Pulmonary artery endothelial cell (primary cell): ENCODE data around the gene SIRPB1. TPM values are rescaled to one million over a fixed set of nuclear protein-coding genes. Genes with fewer than 3 reads are reported as not detected.
"Not testable (repeated sequence)": the region's sequence is repeated elsewhere in the genome, so short reads cannot be mapped to it uniquely, and the experiment has no call there.

Experiments
- DNase-seq: peaks from one replicate; pipeline ENCODE4 v3.0.0-alpha.2; 2011; ENCODE audit warnings: low read depth, low spot score
- total RNA-seq: library from RNA; depleted of rRNA; stranded (reverse); fragments of >200 nt; gene quantifications from 2 replicates; pipeline ENCODE4 v1.2.3, GENCODE V29; 2014

The SIRPB1 gene
- total RNA-seq, 1 donor from 2014 or later: 0.73 TPM

DNA sequence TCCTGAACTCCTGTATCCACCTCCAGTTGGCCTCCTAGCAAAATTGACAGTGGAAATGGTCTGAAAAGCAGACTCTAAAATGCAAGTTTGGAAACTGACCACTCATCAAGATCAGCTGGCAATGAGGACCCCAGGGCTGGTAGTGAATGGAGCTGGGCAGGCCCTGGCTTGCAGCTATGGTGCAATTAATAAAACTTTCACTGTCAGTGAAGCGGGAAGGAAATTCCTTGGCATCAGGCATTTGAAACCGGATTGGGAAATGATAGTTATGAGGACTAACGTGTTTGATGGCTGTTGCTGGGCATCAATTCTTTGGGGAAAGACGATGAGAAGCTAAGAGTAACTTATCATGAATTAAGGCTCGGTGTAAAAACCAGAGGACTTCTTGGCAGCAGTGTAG is 19.1 kb downstream of the SIRPB1 start:
- DNase-seq: no peak

DNA sequence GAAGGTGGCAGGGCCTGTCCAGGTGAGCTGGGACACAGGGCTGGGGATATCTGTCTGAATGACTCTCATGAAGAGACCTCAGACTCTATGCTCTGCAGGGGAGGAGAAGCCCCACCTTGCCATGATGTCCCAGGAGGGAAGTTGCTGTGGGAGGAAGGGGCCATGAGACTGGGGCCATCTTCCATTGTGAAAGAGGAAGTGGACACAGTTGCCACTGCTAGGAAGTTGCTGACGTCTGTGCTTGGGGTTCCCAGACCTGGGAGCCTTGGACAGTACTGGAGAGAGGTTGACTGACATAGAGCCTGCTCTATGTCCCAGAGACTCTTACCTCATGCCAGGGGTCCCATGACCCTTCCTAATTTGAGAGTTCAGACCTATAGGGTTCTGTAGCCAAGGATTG is 24.5 kb downstream of the SIRPB1 start:
- DNase-seq: no peak

DNA sequence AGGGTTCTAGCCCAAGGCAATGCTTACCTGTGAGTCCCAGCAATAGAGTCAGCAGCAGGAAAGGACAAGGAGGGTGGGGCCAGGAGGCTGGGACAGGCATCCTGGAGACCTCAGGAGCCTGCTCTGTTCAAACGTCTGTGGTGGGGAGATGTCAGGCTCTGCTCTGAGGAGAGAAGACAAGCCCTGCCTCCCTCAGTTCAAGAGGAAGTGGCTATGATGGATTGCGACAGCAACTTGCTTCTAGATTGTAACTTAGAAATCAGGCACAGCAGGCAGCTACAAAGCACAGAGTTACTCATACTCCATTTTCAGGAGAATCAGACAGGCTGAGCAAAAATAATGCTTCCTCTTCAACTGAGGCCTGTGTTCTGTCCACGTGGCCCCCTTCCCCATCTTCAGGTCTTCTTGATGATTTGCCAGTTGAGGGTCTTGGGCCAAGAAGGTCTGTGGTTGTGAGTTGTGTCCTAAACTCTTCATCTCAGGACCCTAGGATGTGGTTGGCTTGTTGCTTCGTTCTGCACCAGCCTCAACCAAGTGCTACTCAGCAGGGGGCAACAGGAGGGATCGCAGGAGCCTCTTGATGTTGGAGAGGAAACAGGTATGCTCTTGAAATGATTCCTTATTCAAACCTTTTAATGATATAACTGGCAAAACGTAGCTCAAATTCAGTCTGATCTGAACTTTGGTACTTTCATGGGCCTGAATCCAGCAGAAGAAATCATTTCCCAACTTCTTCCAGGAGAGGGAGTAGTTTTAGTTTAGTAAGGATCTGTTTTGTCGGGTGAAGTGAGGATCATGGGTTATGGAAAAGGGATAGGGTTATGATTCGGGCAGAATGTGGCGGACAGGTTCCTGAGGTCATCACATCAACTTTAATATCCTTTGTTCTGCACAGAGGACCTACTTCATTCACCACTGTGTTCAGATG is 31.0 kb downstream of the SIRPB1 start:
- no peak for DNase-seq

DNA sequence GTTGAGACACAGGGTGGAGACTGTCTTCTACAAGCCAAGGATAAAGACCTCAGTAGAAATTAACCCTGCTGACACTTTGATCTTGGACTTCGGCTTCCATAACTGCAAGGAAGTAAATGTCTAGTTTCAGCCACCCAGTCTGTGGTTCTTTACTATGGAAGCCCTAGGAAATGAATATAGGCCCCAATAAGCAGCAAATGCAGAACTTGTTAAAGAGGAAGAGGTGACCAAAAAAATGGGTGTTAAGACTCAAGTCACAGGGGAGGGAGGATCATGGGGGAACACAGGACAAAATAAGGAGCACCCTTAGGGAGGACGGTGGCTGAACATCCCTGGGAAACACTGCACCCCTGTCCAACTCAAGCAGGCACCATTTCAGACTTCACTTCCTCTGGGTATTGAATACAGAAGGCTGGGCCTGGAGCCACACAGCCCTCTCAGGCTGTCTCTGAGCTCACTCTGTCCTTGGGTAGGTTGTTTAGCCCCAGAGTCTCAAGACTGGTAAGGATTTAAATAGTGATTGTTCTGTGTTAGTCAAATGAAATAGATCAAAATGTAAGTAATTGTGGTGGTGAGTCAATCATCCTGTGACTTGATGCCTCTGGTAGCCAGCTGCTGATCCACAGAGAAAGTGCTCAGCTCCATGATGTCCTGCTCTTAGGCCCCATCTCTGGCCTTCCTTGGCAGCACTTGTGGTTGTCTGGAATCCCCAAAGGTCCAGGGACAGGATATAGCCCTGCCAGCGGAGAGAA is 31.9 kb downstream of the SIRPB1 start:
- no peak for DNase-seq

DNA sequence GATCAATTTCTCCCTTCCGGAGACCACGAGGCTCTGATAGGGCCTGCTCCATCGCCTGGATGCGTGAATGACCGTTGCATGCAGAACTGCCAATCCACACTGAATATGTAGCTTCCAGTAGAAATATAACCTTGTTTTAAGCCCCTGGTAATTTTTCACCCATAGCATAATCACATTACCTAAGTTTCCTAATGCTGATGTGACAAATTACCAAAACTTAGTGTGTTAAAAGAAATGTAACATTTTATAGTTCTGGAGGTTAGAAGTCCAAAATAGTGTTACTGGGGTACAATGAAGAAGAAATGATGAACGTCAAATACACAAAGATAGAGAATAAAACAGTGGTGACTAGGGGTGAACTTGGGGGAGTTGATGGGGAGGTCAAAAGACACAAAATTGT is 40.3 kb downstream of the SIRPB1 start:
- DNase-seq: no peak

DNA sequence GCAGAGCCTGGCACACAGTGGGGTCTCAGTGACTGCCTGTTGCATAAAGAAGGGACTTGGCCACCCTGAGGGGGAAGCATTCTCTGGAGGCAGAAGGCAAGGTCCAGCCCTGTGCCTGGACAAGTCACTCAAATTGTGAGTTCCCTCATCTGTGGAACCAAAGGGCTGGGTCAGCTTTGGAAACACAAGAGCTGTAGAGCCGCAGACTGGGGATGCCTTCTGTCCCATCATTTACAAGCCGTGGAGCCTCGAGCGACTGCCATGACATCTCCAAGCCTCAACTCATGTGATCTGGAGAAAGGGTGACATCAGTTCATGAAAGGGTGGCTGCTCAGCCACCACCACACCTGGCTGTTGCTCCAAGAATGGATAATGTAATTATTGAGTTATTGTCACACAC is 41.9 kb downstream of the SIRPB1 start:
- DNase-seq: no peak

DNA sequence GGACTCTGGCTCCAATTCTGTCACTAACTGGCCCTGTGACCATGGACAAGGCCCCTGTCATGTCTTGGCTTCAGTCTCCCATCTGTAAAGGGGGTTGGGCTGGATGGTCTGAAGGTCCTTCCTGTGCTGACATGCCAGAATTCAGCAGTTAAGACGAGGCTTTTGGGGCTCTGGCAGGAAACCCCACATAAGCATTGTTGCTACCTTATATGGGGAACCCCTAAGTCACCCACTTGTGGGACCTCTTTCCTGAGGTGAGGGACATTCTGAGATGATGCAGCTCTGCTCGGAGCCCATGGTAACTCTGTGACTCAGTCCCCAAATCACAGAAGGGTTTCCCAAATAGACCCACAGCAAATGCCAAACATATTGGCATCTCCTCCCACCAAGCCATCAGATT is 42.5 kb downstream of the SIRPB1 start:
- DNase-seq: not testable (repeated sequence)

DNA sequence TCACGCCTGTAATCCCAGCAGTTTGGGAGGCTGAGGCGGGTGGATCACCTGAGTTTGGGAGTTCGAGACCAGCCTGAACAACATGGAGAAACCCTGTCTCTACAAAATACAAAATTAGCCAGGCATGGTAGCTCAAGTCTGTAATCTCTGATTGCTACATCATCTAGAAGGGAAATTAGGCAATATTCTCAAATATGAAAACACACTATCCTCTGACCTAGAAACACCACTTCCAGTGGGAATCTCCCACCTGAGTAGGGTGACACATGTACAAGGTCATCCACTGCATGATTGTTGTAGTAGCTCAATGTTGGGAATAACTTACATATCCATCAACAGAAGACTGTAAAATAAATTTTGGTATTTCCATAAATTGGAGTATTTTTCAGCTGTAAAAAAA is 43.2 kb downstream of the SIRPB1 start:
- DNase-seq: no peak

DNA sequence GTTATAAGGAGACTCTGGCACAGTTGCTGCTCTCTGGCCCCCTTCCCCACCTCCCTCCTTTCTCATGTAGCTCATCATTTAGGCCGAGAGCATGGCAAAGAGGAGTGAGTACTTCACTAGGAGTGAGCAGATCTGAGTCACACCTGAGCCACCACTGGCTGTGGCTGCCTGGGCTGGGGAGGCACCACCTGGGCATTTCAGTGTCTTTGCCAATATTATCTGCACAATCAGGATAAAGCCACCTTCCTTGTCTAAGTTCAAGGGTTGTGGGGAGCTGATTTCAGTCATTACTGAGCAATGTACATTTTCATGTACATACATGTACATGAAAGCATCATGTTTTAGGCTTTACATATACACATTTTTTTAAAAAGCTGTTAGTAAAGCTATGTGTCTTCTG is 43.8 kb downstream of the SIRPB1 start:
- DNase-seq: not testable (repeated sequence)

DNA sequence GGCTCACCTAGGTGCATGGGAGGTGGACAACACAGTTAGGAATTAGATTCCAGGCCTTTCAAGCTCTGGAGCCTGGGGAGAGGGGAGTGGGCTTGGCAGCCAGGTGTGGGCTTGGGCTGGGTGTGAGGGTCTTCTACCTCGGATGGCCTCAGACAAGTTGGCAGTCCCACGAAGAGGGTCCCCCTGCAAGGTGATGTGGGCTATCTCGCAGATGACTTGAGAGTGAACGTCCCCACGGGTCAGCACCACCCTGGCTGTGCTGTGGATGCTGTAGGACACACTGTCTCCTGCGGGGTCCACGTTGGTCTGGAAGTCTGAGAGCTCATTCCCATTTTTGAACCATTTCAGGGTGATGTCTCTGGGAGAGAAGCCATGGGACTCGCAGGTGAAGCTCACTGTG is 48.2 kb downstream of the SIRPB1 start:
- DNase-seq: not testable (repeated sequence)

Other genes with a start within 250 kb of the SIRPB1 start
- 293 and 297 TPM in 2 replicates for gene FKBP1A, start 227.0 kb downstream of the SIRPB1 start, total RNA-seq
- 34.4 and 44.3 TPM in 2 replicates for gene NSFL1C, start 153.2 kb downstream of the SIRPB1 start, total RNA-seq
- 1.2 and 1.6 TPM in 2 replicates for gene SIRPB2, start 128.6 kb downstream of the SIRPB1 start, total RNA-seq
- gene SIRPD, start 62.3 kb downstream of the SIRPB1 start, total RNA-seq: not detected in 2 replicates
- gene SIRPG, start 37.8 kb upstream of the SIRPB1 start, total RNA-seq: not detected in 2 replicates